Stimulated activated CD4-positive, alpha-beta T cell treated with anti-CD3 and anti-CD28 coated beads, Interleukin-2, amount 100 ng/mL, for 48 hours (primary cell): ENCODE data around the gene HNRNPDL.
"Not testable (repeated sequence)": the region's sequence is repeated elsewhere in the genome, so short reads cannot be mapped to it uniquely, and the experiment has no call there.

Source experiments
- DNase-seq, 2 donors: peaks; one replicate each; pipeline ENCODE4 v3.0.0-alpha.2; 2020

The HNRNPDL gene

GRCh38 chr4:82430193-82430963 lies at the start of gene HNRNPDL, which contains the start of gene ENOPH1:
Gene HNRNPDL, minus strand, starts transcription at chr4:82430462. Its CDS starts 772 bp downstream, at chr4:82429690.
Gene ENOPH1, plus strand, starts transcription at chr4:82430590. Its CDS starts 240 bp downstream, at chr4:82430830.
- peak; percentile 99 for DNase-seq

- DNase-seq, result no peak
These were observed 49.3 kb upstream of the HNRNPDL start for GRCh38 chr4:82479562-82479961.

GRCh38 chr4:82477469-82477868 lies 47.2 kb upstream of the HNRNPDL start:
- DNase-seq, result not testable (repeated sequence)

- DNase-seq, result not testable (repeated sequence)
These were observed 45.7 kb upstream of the HNRNPDL start for GRCh38 chr4:82475931-82476330.

GRCh38 chr4:82473621-82474164 lies 43.4 kb upstream of the HNRNPDL start:
- no peak for DNase-seq

- not testable (repeated sequence) for DNase-seq
These were observed 42.8 kb upstream of the HNRNPDL start for GRCh38 chr4:82473080-82473479.

- no peak for DNase-seq
These were observed 39.6 kb upstream of the HNRNPDL start for GRCh38 chr4:82469791-82470345.

- DNase-seq, result no peak
These were observed 37.2 kb upstream of the HNRNPDL start for GRCh38 chr4:82467471-82467870.

GRCh38 chr4:82463221-82463620 lies 33.0 kb upstream of the HNRNPDL start:
- DNase-seq, result no peak

- DNase-seq, result peak; percentile 86 to 88
These were observed 32.2 kb upstream of the HNRNPDL start for GRCh38 chr4:82462415-82462831.

- DNase-seq, result no peak
These were observed 31.4 kb upstream of the HNRNPDL start for GRCh38 chr4:82461710-82462109.

- DNase-seq, result no peak
These were observed 28.5 kb upstream of the HNRNPDL start for GRCh38 chr4:82458729-82459128.

- no peak for DNase-seq
These were observed 27.0 kb upstream of the HNRNPDL start for GRCh38 chr4:82457266-82457665.

- DNase-seq, result no peak
These were observed 21.8 kb upstream of the HNRNPDL start for GRCh38 chr4:82452026-82452425.

- DNase-seq, result no peak
These were observed 20.9 kb upstream of the HNRNPDL start for GRCh38 chr4:82450966-82451755.

GRCh38 chr4:82447886-82448285 lies 17.6 kb upstream of the HNRNPDL start:
- DNase-seq, result no peak

GRCh38 chr4:82439088-82439487 lies 8.8 kb upstream of the HNRNPDL start:
- no peak for DNase-seq

GRCh38 chr4:82437285-82438005 lies 7.2 kb upstream of the HNRNPDL start:
- no peak for DNase-seq

GRCh38 chr4:82436780-82437179 lies 6.5 kb upstream of the HNRNPDL start:
- DNase-seq, result no peak

- no peak for DNase-seq
These were observed 5.9 kb upstream of the HNRNPDL start for GRCh38 chr4:82436130-82436529.

- no peak for DNase-seq
These were observed 4.7 kb upstream of the HNRNPDL start for GRCh38 chr4:82434949-82435348.

GRCh38 chr4:82433791-82434190 lies 3.5 kb upstream of the HNRNPDL start:
- DNase-seq, result no peak

GRCh38 chr4:82432596-82432995 lies 2.3 kb upstream of the HNRNPDL start:
- no peak for DNase-seq
